HepG2 (cell line): ENCODE results near the gene AGT. TPM values are rescaled to one million over a fixed set of nuclear protein-coding genes. Genes with fewer than 3 reads are reported as not detected.

Experiments used
- IRX3 ChIP-seq: sonication (generic); formaldehyde crosslinking; IDR thresholded peaks from 2 replicates; pipeline ENCODE4 v1.8.1; 2023; ENCODE audit warnings: mild to moderate bottlenecking, low read depth, missing genetic modification reagents, borderline replicate concordance
- KAT8 ChIP-seq: IDR thresholded peaks from 2 replicates; pipeline ENCODE4 v1.6.1; 2016; ENCODE audit warnings: missing genetic modification reagents, missing compliant biosample characterization
- KLF16 ChIP-seq, 2 experiments: sonication (generic) in 1 of 2; formaldehyde crosslinking in 1 of 2; IDR thresholded peaks; 2 replicates each; pipeline versions ENCODE4 v1.6.1 to v1.8.0; 2016 to 2023; ENCODE audit warnings: missing genetic modification reagents in 2 of 2, missing compliant biosample characterization in 1 of 2
- POGZ ChIP-seq: sonication (generic); formaldehyde crosslinking; IDR thresholded peaks from 2 replicates; pipeline ENCODE4 v1.4.0; 2020; ENCODE audit warnings: mild to moderate bottlenecking, missing genetic modification reagents
- RBFOX2 ChIP-seq: fragments of 200-400 bp; formaldehyde crosslinking; IDR thresholded peaks from 2 replicates; pipeline ENCODE4 v1.6.1; 2017; ENCODE audit warnings: low read depth, mild to moderate bottlenecking, low read length
- SNAI1 ChIP-seq: sonication (generic); formaldehyde crosslinking; IDR thresholded peaks from 2 replicates; pipeline ENCODE4 v1.5.0; 2020; ENCODE audit warnings: mild to moderate bottlenecking, missing genetic modification reagents, borderline replicate concordance
- ZNF296 ChIP-seq: sonication (generic); formaldehyde crosslinking; conservative IDR thresholded peaks from 2 replicates; pipeline ENCODE4 v1.5.0; 2020; ENCODE audit warnings: mild to moderate bottlenecking, missing genetic modification reagents
- ZNF326 ChIP-seq: sonication (generic); formaldehyde crosslinking; IDR thresholded peaks from 2 replicates; pipeline ENCODE4 v1.4.0; 2020; ENCODE audit warnings: missing genetic modification reagents, borderline replicate concordance
- ZNF337 ChIP-seq: sonication (generic); formaldehyde crosslinking; IDR thresholded peaks from 2 replicates; pipeline ENCODE4 v1.5.1; 2020; ENCODE audit warnings: missing genetic modification reagents, low read depth, mild to moderate bottlenecking, borderline replicate concordance
- ZNF709 ChIP-seq: sonication (generic); formaldehyde crosslinking; IDR thresholded peaks from 2 replicates; pipeline ENCODE4 v1.5.0; 2020; ENCODE audit warnings: mild to moderate bottlenecking, missing genetic modification reagents
- polyA plus RNA-seq, 8 experiments: library from polyadenylated mRNA; depleted of rRNA in 3 of 8; stranded (reverse) in 7 of 8; unstranded in 1 of 8; fragments of >200 nt; fragmentation: Illumina TruSeq in 4 of 8; extraction: Trizol in 4 of 8; gene quantifications; 2 replicates each; pipeline versions ENCODE4 v1.2.1 to v1.2.3, GENCODE V29; 2011 to 2016; ENCODE audit warnings: low read depth in 4 of 8, missing spikeins in 1 of 8, mixed read lengths in 1 of 8; ENCODE audit not compliant: insufficient read depth in 1 of 8
- total RNA-seq, 5 experiments: library from RNA; depleted of rRNA; stranded (reverse); fragments of >200 nt; fragmentation: Illumina TruSeq; extraction: Trizol; gene quantifications; 2 replicates each; pipeline ENCODE4 v1.2.3, GENCODE V29; 2016; ENCODE audit warnings: low read depth in 1 of 5
- TF ChIP-seq, protein P1 (sequence below), 2 experiments: IDR thresholded peaks; 2 replicates each; pipeline ENCODE4 v1.6.1; 2011 to 2012; ENCODE audit warnings: low read length in 2 of 2, borderline replicate concordance in 1 of 2, low read depth in 1 of 2, mild to moderate bottlenecking in 1 of 2, moderate library complexity in 1 of 2
- TF ChIP-seq, protein P2 (sequence below): sonication (generic); formaldehyde crosslinking; conservative IDR thresholded peaks from 2 replicates; pipeline ENCODE4 v1.8.1; 2023; ENCODE audit warnings: missing genetic modification reagents
- TF ChIP-seq, protein P3 (sequence below): sonication (generic); formaldehyde crosslinking; IDR thresholded peaks from 2 replicates; pipeline ENCODE4 v1.4.0; 2020; ENCODE audit warnings: missing genetic modification reagents, borderline replicate concordance
- TF ChIP-seq, protein P4 (sequence below): sonication (generic); formaldehyde crosslinking; IDR thresholded peaks from 2 replicates; pipeline ENCODE4 v1.4.0; 2020; ENCODE audit warnings: missing genetic modification reagents, low read depth, mild to moderate bottlenecking, borderline replicate concordance

AGT gene
- total and polyA plus RNA-seq, 2 of the 13 experiments (the other 11 are each of a cell fraction or from before 2014, with no cell fraction given): 892 to 2,071 TPM

DNA sequence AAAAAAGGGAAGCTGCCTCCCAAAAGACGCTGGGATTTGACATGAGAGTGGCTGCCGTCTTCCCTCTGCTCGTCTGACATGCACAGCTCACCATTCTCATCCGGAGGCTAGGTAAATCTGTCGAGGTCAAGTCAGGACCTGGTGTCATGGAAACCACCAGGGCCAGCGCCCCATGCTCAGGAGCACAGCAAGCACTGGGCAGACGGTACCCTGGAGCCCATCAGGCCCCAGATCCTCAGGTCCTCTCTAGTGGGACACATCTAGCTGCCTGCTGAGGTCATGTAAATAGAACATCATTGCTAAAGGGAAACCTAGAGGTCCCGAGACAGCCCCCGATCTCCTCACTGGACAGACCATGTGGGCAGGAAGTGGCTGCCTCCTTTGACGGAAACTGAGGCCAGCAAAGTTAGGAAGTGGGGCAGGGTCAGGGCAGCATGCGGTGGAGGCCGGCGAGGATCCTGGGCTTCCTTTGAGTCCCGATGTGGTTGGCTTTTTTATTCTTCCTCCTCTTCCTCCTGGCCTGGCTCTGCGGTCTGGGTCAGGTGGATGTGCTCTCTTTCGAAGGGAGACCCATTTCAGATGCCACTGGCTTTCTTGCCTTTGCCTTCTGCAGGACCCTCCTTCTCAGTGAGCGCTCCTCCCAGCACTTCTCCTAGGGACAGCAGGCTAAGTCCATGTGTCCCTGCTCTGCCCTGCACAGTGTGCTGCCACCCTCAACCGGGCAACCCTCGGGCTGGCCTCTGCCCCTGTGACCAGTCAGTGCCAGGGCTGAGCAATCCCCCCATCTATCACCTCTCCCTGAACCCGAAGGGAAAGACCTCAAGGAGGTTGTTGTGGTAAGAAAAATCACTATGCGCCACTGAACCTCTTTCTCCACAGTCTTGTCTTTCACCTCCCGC lies 5.9 kb downstream of the AGT start (continued):
- TF ChIP-seq, protein P1, sequence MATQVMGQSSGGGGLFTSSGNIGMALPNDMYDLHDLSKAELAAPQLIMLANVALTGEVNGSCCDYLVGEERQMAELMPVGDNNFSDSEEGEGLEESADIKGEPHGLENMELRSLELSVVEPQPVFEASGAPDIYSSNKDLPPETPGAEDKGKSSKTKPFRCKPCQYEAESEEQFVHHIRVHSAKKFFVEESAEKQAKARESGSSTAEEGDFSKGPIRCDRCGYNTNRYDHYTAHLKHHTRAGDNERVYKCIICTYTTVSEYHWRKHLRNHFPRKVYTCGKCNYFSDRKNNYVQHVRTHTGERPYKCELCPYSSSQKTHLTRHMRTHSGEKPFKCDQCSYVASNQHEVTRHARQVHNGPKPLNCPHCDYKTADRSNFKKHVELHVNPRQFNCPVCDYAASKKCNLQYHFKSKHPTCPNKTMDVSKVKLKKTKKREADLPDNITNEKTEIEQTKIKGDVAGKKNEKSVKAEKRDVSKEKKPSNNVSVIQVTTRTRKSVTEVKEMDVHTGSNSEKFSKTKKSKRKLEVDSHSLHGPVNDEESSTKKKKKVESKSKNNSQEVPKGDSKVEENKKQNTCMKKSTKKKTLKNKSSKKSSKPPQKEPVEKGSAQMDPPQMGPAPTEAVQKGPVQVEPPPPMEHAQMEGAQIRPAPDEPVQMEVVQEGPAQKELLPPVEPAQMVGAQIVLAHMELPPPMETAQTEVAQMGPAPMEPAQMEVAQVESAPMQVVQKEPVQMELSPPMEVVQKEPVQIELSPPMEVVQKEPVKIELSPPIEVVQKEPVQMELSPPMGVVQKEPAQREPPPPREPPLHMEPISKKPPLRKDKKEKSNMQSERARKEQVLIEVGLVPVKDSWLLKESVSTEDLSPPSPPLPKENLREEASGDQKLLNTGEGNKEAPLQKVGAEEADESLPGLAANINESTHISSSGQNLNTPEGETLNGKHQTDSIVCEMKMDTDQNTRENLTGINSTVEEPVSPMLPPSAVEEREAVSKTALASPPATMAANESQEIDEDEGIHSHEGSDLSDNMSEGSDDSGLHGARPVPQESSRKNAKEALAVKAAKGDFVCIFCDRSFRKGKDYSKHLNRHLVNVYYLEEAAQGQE (IDR thresholded peaks at IDR 0.05; ENCODE audit: borderline replicate concordance in 1 of 2, low read depth in 1 of 2, low read length in 2 of 2): peak in 1 of 2 experiments; percentile 31; a peak in 1 of 4 replicates
- TF ChIP-seq ZNF326 (CRISPR knock-in tag) (0 out of 2 replicates have a peak, but pooled peaks have one; percentile 47), KLF16 (CRISPR knock-in tag; IDR thresholded peaks at IDR 0.05) (no peak), ZNF296 (CRISPR knock-in tag) (no peak), KAT8 (peak; percentile 2; the same call in 1 of the 2 replicates), RBFOX2 (peak; percentile 75), IRX3 (CRISPR knock-in tag) (0 out of 2 replicates have a peak, but pooled peaks have one; percentile 0), SNAI1 (CRISPR knock-in tag) (peak; percentile 89; the same call in 1 of the 2 replicates), ZNF337 (CRISPR knock-in tag) (no peak), POGZ (0 out of 2 replicates have a peak, but pooled peaks have one; percentile 25), ZNF709 (CRISPR knock-in tag) (0 out of 2 replicates have a peak, but pooled peaks have one; percentile 48)
- TF ChIP-seq, protein P2, sequence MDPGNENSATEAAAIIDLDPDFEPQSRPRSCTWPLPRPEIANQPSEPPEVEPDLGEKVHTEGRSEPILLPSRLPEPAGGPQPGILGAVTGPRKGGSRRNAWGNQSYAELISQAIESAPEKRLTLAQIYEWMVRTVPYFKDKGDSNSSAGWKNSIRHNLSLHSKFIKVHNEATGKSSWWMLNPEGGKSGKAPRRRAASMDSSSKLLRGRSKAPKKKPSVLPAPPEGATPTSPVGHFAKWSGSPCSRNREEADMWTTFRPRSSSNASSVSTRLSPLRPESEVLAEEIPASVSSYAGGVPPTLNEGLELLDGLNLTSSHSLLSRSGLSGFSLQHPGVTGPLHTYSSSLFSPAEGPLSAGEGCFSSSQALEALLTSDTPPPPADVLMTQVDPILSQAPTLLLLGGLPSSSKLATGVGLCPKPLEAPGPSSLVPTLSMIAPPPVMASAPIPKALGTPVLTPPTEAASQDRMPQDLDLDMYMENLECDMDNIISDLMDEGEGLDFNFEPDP: 0 out of 2 replicates have a peak, but pooled peaks have one; percentile 57
- TF ChIP-seq, protein P3, sequence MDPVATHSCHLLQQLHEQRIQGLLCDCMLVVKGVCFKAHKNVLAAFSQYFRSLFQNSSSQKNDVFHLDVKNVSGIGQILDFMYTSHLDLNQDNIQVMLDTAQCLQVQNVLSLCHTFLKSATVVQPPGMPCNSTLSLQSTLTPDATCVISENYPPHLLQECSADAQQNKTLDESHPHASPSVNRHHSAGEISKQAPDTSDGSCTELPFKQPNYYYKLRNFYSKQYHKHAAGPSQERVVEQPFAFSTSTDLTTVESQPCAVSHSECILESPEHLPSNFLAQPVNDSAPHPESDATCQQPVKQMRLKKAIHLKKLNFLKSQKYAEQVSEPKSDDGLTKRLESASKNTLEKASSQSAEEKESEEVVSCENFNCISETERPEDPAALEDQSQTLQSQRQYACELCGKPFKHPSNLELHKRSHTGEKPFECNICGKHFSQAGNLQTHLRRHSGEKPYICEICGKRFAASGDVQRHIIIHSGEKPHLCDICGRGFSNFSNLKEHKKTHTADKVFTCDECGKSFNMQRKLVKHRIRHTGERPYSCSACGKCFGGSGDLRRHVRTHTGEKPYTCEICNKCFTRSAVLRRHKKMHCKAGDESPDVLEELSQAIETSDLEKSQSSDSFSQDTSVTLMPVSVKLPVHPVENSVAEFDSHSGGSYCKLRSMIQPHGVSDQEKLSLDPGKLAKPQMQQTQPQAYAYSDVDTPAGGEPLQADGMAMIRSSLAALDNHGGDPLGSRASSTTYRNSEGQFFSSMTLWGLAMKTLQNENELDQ (CRISPR knock-in tag): peak; percentile 13; the same call in 1 of the 2 replicates
- TF ChIP-seq, protein P4, sequence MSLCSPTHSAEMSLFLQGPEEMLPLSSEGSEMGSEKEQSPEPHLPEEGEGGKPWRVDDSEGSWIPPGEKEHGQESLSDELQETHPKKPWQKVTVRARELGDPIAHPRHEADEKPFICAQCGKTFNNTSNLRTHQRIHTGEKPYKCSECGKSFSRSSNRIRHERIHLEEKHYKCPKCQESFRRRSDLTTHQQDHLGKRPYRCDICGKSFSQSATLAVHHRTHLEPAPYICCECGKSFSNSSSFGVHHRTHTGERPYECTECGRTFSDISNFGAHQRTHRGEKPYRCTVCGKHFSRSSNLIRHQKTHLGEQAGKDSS (CRISPR knock-in tag): no peak
